ENCODE data around the gene FOXO3B.
"Not testable (repeated sequence)": the region's sequence is repeated elsewhere in the genome, so short reads cannot be mapped to it uniquely, and the experiment has no call there.

The FOXO3B gene

GRCh38 chr17:18644291-18644690, 37.8 kb downstream of the FOXO3B start, which contains the start of gene TBC1D28:
TBC1D28 (minus strand) TSS chr17:18644391; CDS start chr17:18641352, 3,039 bp downstream.
- not testable (repeated sequence) for DNase-seq

DNA sequence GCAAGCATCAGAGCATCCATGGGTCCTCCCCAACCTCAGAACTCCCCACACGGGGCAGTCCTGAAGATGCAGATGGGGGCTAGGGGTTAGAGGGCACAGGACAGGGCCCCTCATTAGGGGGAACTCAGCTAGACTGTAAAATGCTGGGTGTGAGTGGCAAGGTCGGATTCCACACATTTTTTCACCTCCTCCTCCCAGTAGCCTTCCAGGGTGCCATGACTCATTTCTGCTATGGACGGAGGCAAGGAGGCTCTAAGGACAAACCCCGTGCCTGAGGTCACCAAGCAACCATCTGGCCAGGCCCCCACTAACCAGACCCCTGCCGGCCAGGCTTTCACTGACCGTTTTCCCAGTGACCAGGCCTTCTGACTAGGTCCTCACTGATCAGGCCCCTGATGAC, 39.0 kb downstream of the FOXO3B start:
- DNase-seq, result not testable (repeated sequence)

GRCh38 chr17:18638357-18638756, 43.8 kb downstream of the FOXO3B start:
- peak; percentile 16 for DNase-seq

- not testable (repeated sequence) for DNase-seq
These were observed 45.9 kb downstream of the FOXO3B start for GRCh38 chr17:18636237-18636636.

- not testable (repeated sequence) for DNase-seq
These were observed 46.3 kb downstream of the FOXO3B start for GRCh38 chr17:18635773-18636172.

- DNase-seq, result not testable (repeated sequence)
These were observed 47.4 kb downstream of the FOXO3B start for GRCh38 chr17:18634550-18635263.

All from hematopoietic multipotent progenitor cell treated with erythropoietin and hydrocortisone succinate and interleukin-3 and kit ligand, for 8 days (in vitro differentiated cells).